Occipital lobe (tissue), 2 donors: Measurements from ENCODE around the gene ATP1A1. TPM values are rescaled to one million over a fixed set of nuclear protein-coding genes. Genes with fewer than 3 reads are reported as not detected.

Experiments
- DNase-seq: peaks from one replicate; lab custom pipeline; 2025; lab: John Stamatoyannopoulos, UW
- total RNA-seq: library from RNA; depleted of rRNA; stranded (reverse); fragments of >200 nt; gene quantifications from one replicate; pipeline ENCODE4 v1.2.3, GENCODE V29; 2014

The ATP1A1 gene
- total RNA-seq, 1 donor from 2014 or later, result 91.9 TPM

DNA sequence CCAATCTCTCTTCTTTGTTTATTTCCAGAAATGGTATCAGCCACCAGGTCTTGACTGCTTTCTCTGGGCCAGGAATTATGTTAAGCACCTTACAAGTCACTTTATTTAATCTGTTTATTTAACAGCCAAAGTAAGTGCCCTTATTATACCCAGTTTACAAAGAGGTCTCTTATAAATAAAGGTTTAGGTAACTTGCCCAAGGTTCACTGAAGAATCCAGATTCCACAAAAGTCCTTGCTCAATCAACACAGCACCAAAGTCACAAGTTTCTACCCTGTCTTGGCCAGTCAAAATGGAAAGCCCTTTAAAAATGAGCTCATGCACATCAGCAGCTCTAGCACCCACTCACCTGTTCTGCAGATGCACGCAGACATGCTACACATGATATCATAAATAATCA is 28.0 kb upstream of the ATP1A1 start:
- DNase-seq, result no peak

GRCh38 chr1:116345843-116346242 is 27.2 kb upstream of the ATP1A1 start:
- no peak for DNase-seq

GRCh38 chr1:116346943-116347673 is 25.9 kb upstream of the ATP1A1 start:
- no peak for DNase-seq

DNA sequence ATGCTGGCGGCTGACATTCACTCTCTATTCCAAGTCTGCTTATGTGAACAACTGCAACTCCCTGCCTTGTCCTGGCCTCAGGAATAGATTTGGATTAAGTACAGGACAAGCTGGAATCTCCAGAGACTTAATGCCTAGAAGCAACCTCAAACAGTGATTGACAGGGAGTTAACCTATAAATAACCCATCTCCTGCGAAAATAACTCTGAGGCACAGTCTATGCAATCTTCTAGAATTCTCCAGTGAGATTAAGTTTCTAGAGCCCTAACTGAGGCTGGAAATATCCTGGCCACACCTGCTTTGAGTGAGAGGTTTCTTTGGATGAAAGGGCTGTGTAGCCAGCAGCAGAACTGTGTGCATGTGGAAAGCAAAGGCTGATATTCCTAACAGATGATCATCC is 25.3 kb upstream of the ATP1A1 start:
- DNase-seq, result no peak

GRCh38 chr1:116350097-116350645 is 22.9 kb upstream of the ATP1A1 start:
- no peak for DNase-seq

- no peak for DNase-seq
Observed at GRCh38 chr1:116351914-116352313, 21.1 kb upstream of the ATP1A1 start.

GRCh38 chr1:116352349-116352813 is 20.7 kb upstream of the ATP1A1 start:
- no peak for DNase-seq

- no peak for DNase-seq
Observed at GRCh38 chr1:116353155-116353554, 19.9 kb upstream of the ATP1A1 start.

DNA sequence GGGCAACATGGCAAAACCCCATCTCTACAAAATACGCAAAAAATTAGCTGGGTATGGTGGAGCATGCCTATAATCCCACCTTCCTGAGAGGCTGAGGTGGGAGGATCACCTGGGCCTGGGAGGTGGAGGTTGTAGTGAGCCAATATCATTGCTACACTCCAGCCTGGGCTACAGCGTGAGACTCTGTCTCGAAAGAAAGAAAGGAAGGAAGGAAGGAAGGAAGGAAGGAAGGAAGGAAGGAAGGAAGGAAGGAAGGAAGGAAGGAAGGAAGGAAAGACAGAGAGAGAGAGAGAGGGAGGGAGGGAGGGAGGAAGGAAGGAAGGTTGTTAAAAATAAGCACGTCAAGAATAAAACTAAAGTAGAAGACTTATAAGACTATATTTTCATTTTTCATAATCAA is 17.0 kb upstream of the ATP1A1 start:
- no peak for DNase-seq

DNA sequence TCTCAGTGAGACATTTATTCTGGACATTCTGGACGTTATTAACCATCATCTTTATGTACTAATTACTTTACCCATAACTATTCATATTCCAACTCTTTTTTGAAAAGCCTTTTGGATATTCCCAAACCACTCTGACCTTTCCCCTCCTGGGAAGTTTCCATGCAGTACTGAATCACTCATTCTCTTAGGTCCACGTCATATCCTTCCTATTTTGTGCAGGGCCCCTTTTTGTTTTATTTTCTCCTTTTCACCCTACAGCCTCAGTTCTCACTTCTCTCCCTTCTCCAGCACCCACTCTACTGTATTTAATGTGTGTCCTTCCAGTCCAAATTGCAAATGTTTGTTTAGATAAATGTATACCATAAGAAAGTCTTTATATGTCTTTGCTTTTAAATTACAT is 16.4 kb upstream of the ATP1A1 start:
- DNase-seq, result no peak

DNA sequence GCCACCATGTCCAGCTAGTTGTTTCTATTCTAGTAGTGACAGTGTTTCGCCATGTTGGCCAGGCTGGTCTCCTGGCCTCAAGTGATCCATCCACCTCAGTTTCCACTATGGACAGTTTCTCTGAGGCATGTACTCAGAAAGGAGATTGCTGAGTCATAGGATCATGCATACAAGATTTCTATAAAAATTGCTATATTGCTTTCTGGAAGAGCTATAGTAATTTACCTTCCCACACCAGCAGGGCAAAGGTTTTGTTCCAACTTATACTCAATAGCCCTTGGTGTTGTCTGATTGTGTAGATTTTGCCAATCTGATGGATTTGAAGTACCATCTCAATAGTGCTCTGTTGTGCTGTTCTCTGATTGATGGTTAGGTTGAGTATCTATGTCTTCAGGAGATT is 15.6 kb upstream of the ATP1A1 start:
- no peak for DNase-seq

- DNase-seq, result no peak
Observed at GRCh38 chr1:116359060-116359830, 13.8 kb upstream of the ATP1A1 start.

- no peak for DNase-seq
Observed at GRCh38 chr1:116359871-116360270, 13.2 kb upstream of the ATP1A1 start.

DNA sequence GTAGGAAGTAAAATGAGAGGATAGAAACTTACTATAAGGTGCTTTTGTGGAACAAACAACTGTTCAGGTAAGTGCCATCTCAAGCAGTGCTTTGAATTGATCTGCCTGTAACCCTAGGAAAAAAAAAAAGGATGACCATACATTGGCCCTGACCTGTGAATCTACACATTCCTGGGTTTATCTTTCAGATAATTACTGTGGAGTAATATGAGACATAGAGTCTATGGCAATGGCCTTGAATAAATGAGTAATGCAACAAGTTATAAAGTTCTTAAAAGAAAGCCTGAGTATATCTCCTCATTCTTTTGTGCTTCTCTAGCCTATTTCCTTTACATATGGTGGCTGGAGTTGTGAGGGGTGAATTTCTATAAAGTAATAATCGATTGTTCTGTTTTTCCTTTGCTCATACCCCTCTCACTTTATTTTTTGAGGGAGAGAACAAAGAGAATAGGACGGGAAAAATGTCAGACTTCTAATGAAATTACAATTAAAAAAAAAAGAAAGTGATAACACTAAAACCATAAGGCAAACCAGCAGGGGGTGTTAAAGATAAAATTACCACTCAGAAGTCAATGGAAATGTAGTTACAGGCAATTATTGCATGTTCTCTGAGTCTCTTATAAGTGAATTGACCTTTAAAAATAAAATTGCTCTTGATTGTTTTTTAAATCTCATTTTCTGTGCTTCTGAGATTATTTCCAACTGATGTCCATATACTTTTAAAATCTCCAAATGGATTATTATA is 12.4 kb upstream of the ATP1A1 start:
- no peak for DNase-seq

DNA sequence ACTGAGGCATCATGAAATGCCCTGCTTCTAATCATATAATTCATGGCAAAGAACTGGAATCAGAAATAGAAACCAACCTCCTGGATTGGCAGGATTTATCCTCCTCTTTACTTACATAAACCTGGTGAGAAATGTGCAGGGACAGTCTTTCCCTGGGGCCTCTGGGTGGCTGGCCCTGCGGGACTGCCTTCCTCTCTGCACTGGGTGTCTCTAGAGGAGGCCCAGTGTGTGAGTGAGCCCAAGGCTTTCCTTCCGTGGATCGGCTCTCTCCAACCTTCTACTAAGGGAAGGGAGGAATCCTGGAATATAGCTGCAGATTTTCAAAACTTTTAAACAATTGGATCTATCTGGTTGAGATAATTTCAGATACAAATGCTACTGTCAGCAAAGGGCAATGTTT is 11.4 kb upstream of the ATP1A1 start:
- DNase-seq, result no peak

DNA sequence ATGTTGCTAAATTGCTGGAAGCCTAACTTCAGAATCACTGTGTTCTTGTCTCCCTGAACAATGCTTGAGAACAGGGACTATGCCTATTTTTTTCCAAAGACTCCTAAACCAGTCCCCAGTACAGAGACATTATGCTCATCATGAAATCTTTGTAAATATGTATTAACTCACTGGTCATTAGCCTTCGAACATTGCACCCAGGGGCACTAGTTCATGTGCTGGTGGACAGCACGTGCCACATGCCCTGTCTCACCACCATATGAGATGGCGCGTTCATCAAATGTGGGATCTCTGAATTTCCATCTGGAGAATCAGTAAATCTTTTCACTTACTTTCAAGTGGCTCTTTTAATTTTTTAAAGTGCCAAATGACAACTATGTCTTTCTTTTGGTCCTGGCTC is 11.0 kb upstream of the ATP1A1 start:
- no peak for DNase-seq

DNA sequence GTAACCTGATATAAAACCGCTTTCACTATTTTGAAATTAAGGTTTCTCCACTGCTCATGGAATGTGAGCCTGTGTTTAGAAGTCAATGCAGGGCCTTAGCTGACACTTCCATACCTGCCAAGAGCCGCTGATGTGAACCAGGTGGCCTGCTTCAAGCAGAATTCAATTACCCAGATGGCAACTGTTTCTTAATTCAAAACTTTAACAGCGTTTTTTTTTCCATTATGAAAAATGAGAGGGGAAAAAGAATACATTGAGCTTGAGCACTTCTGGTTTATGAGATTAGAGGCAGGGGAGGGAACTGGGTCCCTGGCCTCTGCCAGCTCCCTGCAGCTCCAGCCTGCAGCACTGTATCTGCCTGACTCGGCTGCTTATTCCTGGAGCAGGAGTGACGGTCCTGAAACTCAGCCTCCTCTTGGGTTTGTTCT is 7.7 kb upstream of the ATP1A1 start:
- DNase-seq, result no peak

- DNase-seq, result no peak
Observed at GRCh38 chr1:116365857-116366256, 7.2 kb upstream of the ATP1A1 start.

DNA sequence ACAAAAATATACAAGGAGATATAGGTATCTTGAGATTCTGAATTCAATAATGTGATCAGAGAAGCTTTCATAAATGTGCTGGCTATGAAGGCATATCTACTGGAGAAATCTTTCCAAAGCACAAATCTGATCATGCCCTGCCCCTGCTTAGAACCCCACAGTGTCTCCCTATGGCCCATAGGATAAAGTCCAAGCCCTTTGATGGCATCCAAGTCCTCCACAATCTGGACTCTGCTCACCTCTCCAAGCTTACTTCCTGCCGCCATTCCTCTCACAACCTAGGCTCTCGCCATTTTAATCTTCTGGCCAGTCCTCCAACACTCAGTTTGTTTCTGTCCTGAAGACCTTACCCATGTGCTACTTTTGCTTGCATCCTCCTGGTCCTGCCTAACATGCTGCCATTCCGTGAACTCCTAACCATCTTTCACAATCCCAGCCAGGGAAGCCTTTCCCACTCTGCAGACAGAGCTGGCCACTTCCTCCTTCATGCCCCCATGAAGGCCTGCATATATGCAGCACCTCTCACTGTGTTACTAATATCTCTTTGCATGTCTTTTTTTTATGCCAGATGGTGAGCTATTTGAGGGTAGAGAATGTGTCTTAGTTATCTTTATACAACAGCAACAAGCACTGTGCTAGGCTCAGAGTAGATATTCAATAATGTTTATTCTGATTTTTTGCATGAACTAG is 5.6 kb upstream of the ATP1A1 start:
- no peak for DNase-seq

DNA sequence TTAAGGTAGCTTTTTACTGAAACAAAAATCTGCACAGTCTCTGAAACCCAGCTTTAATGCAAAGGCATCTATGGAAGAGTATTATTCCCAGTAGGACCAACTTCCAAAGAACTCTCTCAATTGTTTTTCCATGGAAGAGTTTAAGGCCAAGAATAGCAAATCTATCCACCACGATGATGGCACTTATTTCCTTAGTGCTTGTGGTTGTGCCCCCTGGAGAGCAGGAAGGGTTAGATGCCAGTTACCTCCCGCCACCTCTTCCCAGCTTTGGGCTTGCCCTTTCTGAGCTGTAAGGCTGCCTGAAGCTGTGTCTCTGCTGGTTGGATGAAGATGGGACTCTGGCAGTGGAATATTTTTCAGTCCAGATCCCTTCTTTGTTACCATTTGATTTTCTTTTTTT is 4.8 kb upstream of the ATP1A1 start:
- no peak for DNase-seq

GRCh38 chr1:116370181-116370580 is 2.9 kb upstream of the ATP1A1 start:
- DNase-seq, result no peak
